GM23248 (cell line): ENCODE results near the gene MPPED2.

ENCODE experiments used
- EZH2 ChIP-seq: fragments of 200-600 bp; sonication (generic); IDR thresholded peaks from 2 replicates; pipeline ENCODE4 v1.6.1; 2018; ENCODE audit warnings: antibody characterized with exemption, mild to moderate bottlenecking; ENCODE audit not compliant: insufficient read depth, poor library complexity, severe bottlenecking
- EZH2phosphoT487 ChIP-seq: fragments of 200-600 bp; sonication (generic); IDR thresholded peaks from 2 replicates; pipeline ENCODE4 v1.6.1; 2018; ENCODE audit warnings: antibody characterized with exemption, moderate library complexity, mild to moderate bottlenecking, low read depth; ENCODE audit not compliant: insufficient read depth

GRCh38 chr11:30392221-30392784, 193.8 kb downstream of the MPPED2 start:
- TF ChIP-seq EZH2phosphoT487 = no peak
- TF ChIP-seq EZH2 = no peak
